Cardiac fibroblast (primary cell): ENCODE data around the gene NT5C1A.

ENCODE experiments used
- DNase-seq, 2 donors: peaks; one replicate each; pipeline versions ENCODE4 v3.0.0 to v3.0.0-alpha.2; 2010; ENCODE audit warnings: low read depth in 2 of 2
- H3K4me3 ChIP-seq, 2 donors: replicated peaks in 1 of 2; 1 replicate in 1 of 2; 2 replicates in 1 of 2; pipeline ENCODE4 v1.5.1; 2011; ENCODE audit warnings: low read depth in 2 of 2, low read length in 2 of 2, mild to moderate bottlenecking in 2 of 2, moderate library complexity in 1 of 2
- CTCF ChIP-seq: IDR thresholded peaks from one replicate; pipeline ENCODE4 v1.5.1; 2011; ENCODE audit warnings: low read depth, mild to moderate bottlenecking, low read length, inconsistent platforms

Gene NT5C1A

DNA sequence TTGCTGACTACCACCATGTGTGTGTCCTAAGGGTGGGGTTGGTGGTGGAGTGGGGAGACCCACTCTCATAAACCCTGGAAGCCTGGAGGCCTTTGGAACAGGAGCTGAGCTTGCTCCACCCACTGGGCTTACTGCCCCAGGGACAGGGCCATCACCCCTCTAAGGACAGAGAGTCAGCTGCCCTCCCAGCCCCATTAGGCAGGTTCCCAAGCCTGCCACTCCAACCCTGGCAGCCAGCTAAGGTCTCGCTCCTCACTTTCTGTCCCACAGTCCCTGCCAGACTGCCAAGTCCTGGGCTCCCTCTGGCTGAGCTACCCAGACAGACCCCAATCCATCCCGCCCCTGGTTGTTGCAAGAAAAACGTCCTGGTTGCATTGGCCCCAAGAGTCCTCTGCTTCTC lies 3.8 kb downstream of the NT5C1A start:
- TF ChIP-seq CTCF: no peak
- DNase-seq: no peak
- no peak overlapping the region for H3K4me3 ChIP-seq

- no peak for TF ChIP-seq CTCF
- no peak overlapping the region for H3K4me3 ChIP-seq
- DNase-seq: no peak
These were observed 5.1 kb downstream of the NT5C1A start for GRCh38 chr1:39666772-39667171.

DNA sequence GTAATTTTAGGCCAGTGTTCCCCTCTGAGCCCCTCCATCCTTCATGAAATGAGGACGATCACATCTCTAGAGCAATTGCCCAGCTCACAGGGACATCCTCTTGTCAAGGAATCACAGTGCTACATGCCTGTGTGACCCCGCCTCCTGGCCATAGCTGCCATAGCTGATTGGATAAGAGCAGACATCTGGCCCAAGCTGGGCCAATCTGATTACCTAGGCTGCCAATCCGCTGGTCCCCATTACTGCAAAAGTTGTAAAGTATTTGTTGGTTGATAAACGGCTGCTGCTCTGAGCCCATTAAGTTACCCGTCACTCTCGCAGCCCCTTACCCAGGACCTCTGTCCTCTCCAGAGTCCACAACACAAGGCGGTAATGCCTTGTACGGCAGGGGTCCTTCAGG lies 8.3 kb downstream of the NT5C1A start:
- no peak overlapping the region for H3K4me3 ChIP-seq
- no peak for DNase-seq
- no peak for TF ChIP-seq CTCF

DNA sequence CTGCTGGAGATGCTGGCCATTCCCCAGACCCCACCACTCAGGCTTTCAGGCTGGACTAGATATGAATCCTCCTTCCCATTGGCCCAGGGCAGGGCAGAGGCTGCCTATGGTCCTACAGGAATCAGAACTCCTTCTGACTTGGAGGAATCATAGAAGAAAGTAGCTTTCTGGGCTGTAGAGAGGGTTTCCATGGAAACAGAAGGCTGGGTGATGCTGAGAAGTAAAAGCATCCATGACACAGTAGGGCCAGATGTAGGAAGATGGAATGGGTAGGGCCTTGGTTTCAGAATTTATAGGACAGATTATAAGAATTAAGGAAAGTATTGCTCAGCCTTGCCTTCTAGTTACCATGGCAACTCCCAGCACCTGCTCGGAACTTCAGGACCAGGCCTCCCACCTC lies 9.0 kb downstream of the NT5C1A start:
- no peak for DNase-seq
- no peak overlapping the region for H3K4me3 ChIP-seq
- TF ChIP-seq CTCF: no peak

- DNase-seq: no peak
- TF ChIP-seq CTCF: no peak
- H3K4me3 ChIP-seq: no peak overlapping the region
These were observed 12.4 kb downstream of the NT5C1A start for GRCh38 chr1:39659538-39659937.

DNA sequence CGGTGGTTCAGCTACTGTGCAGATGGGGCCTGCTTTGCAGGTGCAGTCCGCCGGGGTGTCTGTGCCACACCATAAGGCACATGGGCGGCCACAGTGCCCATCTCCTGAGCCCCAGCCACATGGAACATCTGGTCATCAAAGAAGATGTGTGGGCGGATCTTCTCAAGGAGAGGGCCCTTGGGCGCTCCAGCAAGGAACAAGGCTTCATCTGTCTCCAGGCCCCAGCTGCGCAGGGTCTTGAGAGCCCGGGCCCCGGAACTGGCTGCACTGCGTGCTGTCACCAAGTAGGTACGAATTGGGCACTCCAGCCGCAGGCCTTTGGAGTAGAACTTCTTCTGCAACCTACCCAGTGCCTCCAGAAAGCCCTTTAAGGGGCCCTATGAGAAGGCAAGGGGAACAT lies 12.8 kb downstream of the NT5C1A start:
- no peak for DNase-seq
- TF ChIP-seq CTCF: no peak
- H3K4me3 ChIP-seq: no peak overlapping the region

- no peak overlapping the region for H3K4me3 ChIP-seq
- DNase-seq: peak; percentile 82 to 84
- TF ChIP-seq CTCF: peak; percentile 81
These were observed 13.9 kb downstream of the NT5C1A start for GRCh38 chr1:39657923-39658485.
